Measurements from ENCODE around the gene SPOCK3. TPM values are rescaled to one million over a fixed set of nuclear protein-coding genes. Genes with fewer than 3 reads are reported as not detected.

Gene SPOCK3
- total RNA-seq, 2 experiments from 2014 or later: not detected

- Histone ChIP-seq H3K9me3 (ENCODE audit: control insufficient read depth in 1 of 2, insufficient read depth in 1 of 2, low read length in 2 of 2) (no peaks in the 10 kb centered on the region), H3K27ac (ENCODE audit: low read depth in 1 of 2, low read length in 2 of 2) (no peak overlapping the region), H3K27me3 (ENCODE audit: control insufficient read depth in 1 of 2, insufficient read depth in 2 of 2, low read length in 2 of 2) (no peaks in the 10 kb centered on the region), H3K4me1 (ENCODE audit: insufficient read depth, low read length) (no peaks in the 10 kb centered on the region), H3K4me3 (ENCODE audit: low read length) (no peak overlapping the region), H3K36me3 (ENCODE audit: insufficient read depth, low read length) (no peaks in the 10 kb centered on the region)
- H3K9me3 Mint-ChIP-seq: peaks cover 13% of the 10 kb centered on the region
- ATAC-seq (ENCODE audit: poor library complexity) (no peak), DNase-seq (no peak)
- intact Hi-C loops (cut with DNase I, micrococcal nuclease): no loop called here
- CTCF ChIA-PET: no interaction called here
- TF ChIP-seq, protein P1, sequence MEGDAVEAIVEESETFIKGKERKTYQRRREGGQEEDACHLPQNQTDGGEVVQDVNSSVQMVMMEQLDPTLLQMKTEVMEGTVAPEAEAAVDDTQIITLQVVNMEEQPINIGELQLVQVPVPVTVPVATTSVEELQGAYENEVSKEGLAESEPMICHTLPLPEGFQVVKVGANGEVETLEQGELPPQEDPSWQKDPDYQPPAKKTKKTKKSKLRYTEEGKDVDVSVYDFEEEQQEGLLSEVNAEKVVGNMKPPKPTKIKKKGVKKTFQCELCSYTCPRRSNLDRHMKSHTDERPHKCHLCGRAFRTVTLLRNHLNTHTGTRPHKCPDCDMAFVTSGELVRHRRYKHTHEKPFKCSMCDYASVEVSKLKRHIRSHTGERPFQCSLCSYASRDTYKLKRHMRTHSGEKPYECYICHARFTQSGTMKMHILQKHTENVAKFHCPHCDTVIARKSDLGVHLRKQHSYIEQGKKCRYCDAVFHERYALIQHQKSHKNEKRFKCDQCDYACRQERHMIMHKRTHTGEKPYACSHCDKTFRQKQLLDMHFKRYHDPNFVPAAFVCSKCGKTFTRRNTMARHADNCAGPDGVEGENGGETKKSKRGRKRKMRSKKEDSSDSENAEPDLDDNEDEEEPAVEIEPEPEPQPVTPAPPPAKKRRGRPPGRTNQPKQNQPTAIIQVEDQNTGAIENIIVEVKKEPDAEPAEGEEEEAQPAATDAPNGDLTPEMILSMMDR (IDR thresholded peaks at IDR 0.05): no peak
- no peak overlapping the region for H3K4me3 Mint-ChIP-seq
- no peak overlapping the region for H3K27ac Mint-ChIP-seq
- H3K36me3 Mint-ChIP-seq (ENCODE audit: low read depth): no peaks in the 10 kb centered on the region
- H3K27me3 Mint-ChIP-seq: no peaks in the 10 kb centered on the region
- POLR2A ChIA-PET: no interaction called here
- no peaks in the 10 kb centered on the region for H3K4me1 Mint-ChIP-seq (ENCODE audit: low read depth)
These were observed 406.7 kb downstream of the SPOCK3 start for GRCh38 chr4:166827629-166828028.

DNA sequence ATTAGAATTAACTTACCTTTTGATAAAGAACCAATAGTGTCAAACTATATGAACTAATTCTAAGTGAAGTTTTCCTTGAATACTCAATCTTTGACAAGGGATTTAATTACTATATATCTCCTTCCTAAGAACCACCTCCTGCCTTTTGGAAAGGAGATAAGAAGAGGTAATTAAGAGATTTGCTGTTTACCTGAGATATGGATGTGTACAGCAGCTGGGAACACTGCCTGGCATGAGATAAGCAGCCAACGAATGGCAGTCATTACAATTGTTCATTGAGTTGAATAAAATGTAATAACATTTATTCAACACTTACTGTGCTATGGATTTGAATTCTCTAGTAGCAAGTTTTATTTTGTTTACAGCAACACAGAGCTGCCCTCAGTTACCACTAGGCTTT is 407.1 kb downstream of the SPOCK3 start:
- Histone ChIP-seq H3K4me1 (ENCODE audit: insufficient read depth, low read length) (no peaks in the 10 kb centered on the region), H3K36me3 (ENCODE audit: insufficient read depth, low read length) (no peaks in the 10 kb centered on the region), H3K27ac (ENCODE audit: low read depth in 1 of 2, low read length in 2 of 2) (no peak overlapping the region), H3K4me3 (ENCODE audit: low read length) (no peak overlapping the region), H3K27me3 (ENCODE audit: control insufficient read depth in 1 of 2, insufficient read depth in 2 of 2, low read length in 2 of 2) (no peaks in the 10 kb centered on the region), H3K9me3 (ENCODE audit: control insufficient read depth in 1 of 2, insufficient read depth in 1 of 2, low read length in 2 of 2) (no peaks in the 10 kb centered on the region)
- ChIA-PET POLR2A (no interaction called here), CTCF (no interaction called here)
- no peaks in the 10 kb centered on the region for H3K27me3 Mint-ChIP-seq
- intact Hi-C loops (cut with DNase I, micrococcal nuclease): no loop called here
- H3K36me3 Mint-ChIP-seq (ENCODE audit: low read depth): no peaks in the 10 kb centered on the region
- DNase-seq: no peak
- H3K27ac Mint-ChIP-seq: no peak overlapping the region
- peaks cover 13% of the 10 kb centered on the region for H3K9me3 Mint-ChIP-seq
- no peak overlapping the region for H3K4me3 Mint-ChIP-seq
- ATAC-seq (ENCODE audit: poor library complexity): no peak
- no peaks in the 10 kb centered on the region for H3K4me1 Mint-ChIP-seq (ENCODE audit: low read depth)
- TF ChIP-seq, protein P1 (IDR thresholded peaks at IDR 0.05): no peak

DNA sequence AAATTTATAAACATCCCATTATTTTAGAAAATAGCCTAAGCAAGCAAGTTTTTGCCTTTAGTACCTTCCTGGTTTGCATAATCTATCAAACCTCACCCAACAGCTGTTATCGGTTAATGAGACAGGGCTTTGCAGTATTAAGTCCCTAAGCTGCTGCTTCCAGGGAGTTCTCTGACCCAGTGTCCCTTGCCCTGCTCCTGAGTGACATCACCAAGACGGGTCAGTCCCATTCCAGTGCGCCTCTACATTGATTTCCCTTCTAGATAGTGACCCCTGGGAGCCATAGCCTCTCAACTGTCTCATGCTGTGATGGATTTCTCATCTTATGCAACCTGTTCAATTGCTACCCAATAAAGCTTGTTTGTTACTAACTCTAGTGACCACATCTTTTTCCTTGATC is 410.4 kb downstream of the SPOCK3 start:
- ATAC-seq (ENCODE audit: poor library complexity) (no peak), DNase-seq (no peak)
- no peak overlapping the region for H3K27ac ChIP-seq (ENCODE audit: low read depth in 1 of 2, low read length in 2 of 2)
- no peaks in the 10 kb centered on the region for H3K27me3 ChIP-seq (ENCODE audit: control insufficient read depth in 1 of 2, insufficient read depth in 2 of 2, low read length in 2 of 2)
- H3K9me3 ChIP-seq (ENCODE audit: control insufficient read depth in 1 of 2, insufficient read depth in 1 of 2, low read length in 2 of 2): no peaks in the 10 kb centered on the region
- peaks cover 13% of the 10 kb centered on the region for H3K9me3 Mint-ChIP-seq
- no peaks in the 10 kb centered on the region for H3K36me3 Mint-ChIP-seq (ENCODE audit: low read depth)
- intact Hi-C loops (cut with DNase I, micrococcal nuclease): no loop called here
- TF ChIP-seq, protein P1 (IDR thresholded peaks at IDR 0.05): no peak
- ChIA-PET CTCF (no interaction called here), POLR2A (no interaction called here)
- no peaks in the 10 kb centered on the region for H3K36me3 ChIP-seq (ENCODE audit: insufficient read depth, low read length)
- H3K27me3 Mint-ChIP-seq: no peaks in the 10 kb centered on the region
- no peaks in the 10 kb centered on the region for H3K4me1 ChIP-seq (ENCODE audit: insufficient read depth, low read length)
- no peak overlapping the region for H3K4me3 Mint-ChIP-seq
- no peaks in the 10 kb centered on the region for H3K4me1 Mint-ChIP-seq (ENCODE audit: low read depth)
- H3K27ac Mint-ChIP-seq: no peak overlapping the region
- no peak overlapping the region for H3K4me3 ChIP-seq (ENCODE audit: low read length)

Data from CD4-positive, alpha-beta T cell (primary cell).